NT2/D1 (cell line): Measurements from ENCODE around the gene GPT2.
"Not testable (repeated sequence)": the region's sequence is repeated elsewhere in the genome, so short reads cannot be mapped to it uniquely, and the experiment has no call there.

Source experiments
- DNase-seq: peaks from one replicate; pipeline ENCODE4 v3.0.0-alpha.2; 2011; ENCODE audit warnings: low read depth, low spot score
- H3K27me3 ChIP-seq: 2 replicates; pipeline ENCODE4 v1.6.0; 2011; ENCODE audit warnings: mild to moderate bottlenecking; ENCODE audit not compliant: insufficient read length, insufficient read depth
- H3K36me3 ChIP-seq: 2 replicates; pipeline ENCODE4 v1.6.1; 2011; ENCODE audit warnings: mild to moderate bottlenecking, low read length, mixed read lengths; ENCODE audit not compliant: insufficient read depth, insufficient read length
- H3K4me1 ChIP-seq: 2 replicates; pipeline ENCODE4 v1.5.1; 2011; ENCODE audit not compliant: insufficient read depth, insufficient read length
- H3K4me3 ChIP-seq: 2 replicates; pipeline ENCODE4 v1.5.1; 2011; ENCODE audit warnings: low read depth; ENCODE audit not compliant: insufficient read length
- H3K9ac ChIP-seq: 2 replicates; pipeline ENCODE4 v1.6.0; 2011; ENCODE audit warnings: low read depth; ENCODE audit not compliant: insufficient read length
- H3K9me3 ChIP-seq: 2 replicates; pipeline ENCODE4 v1.5.1; 2011; ENCODE audit warnings: mild to moderate bottlenecking, low read length; ENCODE audit not compliant: insufficient read depth
- SUZ12 ChIP-seq: IDR thresholded peaks from 2 replicates; pipeline ENCODE4 v1.6.1; 2011; ENCODE audit not compliant: insufficient read length, insufficient read depth; ENCODE audit errors: extremely low read depth
- YY1 ChIP-seq: IDR thresholded peaks from 2 replicates; pipeline ENCODE4 v1.6.1; 2011; ENCODE audit not compliant: insufficient read length, insufficient read depth
- ZNF274 ChIP-seq: IDR thresholded peaks from 2 replicates; pipeline ENCODE4 v1.6.1; 2011; ENCODE audit warnings: mild to moderate bottlenecking, low read depth, low read length

The GPT2 gene

DNA sequence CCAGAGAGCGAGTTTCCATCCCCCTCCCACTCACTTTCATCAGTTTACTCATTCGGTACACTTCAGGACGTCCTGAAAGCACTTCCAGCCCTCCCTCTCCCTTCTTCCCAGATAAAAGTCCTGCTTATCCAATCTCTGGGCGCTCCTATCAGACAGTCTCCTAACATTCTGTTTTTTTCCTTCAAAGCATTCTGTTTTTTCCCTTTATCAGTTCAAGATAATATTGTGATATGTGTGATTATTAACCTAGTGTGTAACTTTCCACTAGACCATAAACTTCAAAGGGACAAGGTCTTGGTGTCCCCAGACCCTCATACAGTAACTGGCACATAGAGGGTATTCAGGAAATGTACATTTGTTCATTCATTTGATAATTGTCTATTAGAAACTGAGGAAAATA, 28.8 kb upstream of the GPT2 start:
- Histone ChIP-seq H3K9ac (no peak overlapping the region), H3K4me3 (no peak overlapping the region), H3K9me3 (no peaks in the 10 kb centered on the region), H3K4me1 (no peaks in the 10 kb centered on the region), H3K27me3 (no peaks in the 10 kb centered on the region), H3K36me3 (no peaks in the 10 kb centered on the region)
- no peak for TF ChIP-seq ZNF274
- TF ChIP-seq YY1: no peak
- TF ChIP-seq SUZ12: no peak
- DNase-seq: no peak

DNA sequence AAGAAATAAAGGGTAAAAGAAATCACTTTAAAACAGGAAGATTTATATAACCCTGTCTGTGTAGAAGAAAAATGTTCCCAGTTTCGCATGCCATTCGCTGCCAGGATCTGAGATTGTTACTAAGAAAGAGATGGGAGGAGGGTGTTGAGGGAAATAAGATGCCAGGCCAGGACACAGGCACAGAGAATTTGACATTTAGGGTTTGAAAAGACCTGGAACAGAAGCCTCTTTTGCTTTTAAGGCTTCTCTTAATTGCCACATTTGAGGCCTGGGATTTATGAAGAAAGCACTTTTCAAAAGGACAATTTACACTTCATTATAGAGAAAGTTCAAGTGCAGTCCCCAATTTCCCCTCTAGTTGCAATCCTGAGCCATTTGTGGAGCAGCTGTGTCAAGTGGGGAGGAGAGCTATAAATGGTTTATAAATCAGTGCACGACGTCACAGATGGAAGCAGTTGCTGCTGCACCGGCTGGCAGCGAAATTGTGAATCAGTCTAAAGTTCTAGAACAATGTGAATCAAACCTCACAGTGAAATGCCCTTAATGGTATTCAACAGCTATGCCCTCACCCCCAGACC, 26.7 kb upstream of the GPT2 start:
- DNase-seq: no peak

DNA sequence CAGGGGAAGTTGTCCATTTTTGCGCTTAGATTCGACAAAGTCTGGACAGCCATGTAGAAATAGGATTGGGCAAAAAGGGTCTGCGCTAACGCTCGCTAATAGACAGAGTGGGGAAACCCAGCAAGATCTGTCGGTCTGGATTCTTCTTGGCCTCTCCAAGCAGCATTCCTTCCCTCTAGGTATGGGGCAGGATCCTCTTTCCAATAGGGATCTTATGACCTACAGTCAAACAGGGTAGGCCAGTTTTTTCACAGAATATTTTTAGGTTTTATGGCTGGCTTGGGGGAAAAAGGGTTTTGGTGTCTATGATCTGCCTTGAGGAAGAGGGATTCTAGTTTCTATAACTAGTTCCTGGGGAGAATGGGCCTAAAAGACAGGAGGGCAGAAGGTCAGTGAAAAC, 26.0 kb upstream of the GPT2 start:
- no peak for TF ChIP-seq SUZ12
- no peaks in the 10 kb centered on the region for H3K27me3 ChIP-seq
- H3K4me1 ChIP-seq: no peaks in the 10 kb centered on the region
- H3K4me3 ChIP-seq: no peak overlapping the region
- no peak for DNase-seq
- H3K9ac ChIP-seq: no peak overlapping the region
- peaks cover 5% of the 10 kb centered on the region; the same call in 1 of the 2 replicates for H3K9me3 ChIP-seq
- H3K36me3 ChIP-seq: no peaks in the 10 kb centered on the region

More for the DNA sequence above, 26.7 kb upstream of the GPT2 start:
- H3K36me3 ChIP-seq: no peaks in the 10 kb centered on the region
- peaks cover under 1% of the 10 kb centered on the region; the same call in 1 of the 2 replicates for H3K9me3 ChIP-seq
- no peaks in the 10 kb centered on the region for H3K27me3 ChIP-seq
- no peak overlapping the region for H3K4me3 ChIP-seq
- no peak overlapping the region for H3K9ac ChIP-seq
- no peaks in the 10 kb centered on the region for H3K4me1 ChIP-seq
- TF ChIP-seq SUZ12: no peak
- TF ChIP-seq ZNF274: no peak
- no peak for TF ChIP-seq YY1

DNA sequence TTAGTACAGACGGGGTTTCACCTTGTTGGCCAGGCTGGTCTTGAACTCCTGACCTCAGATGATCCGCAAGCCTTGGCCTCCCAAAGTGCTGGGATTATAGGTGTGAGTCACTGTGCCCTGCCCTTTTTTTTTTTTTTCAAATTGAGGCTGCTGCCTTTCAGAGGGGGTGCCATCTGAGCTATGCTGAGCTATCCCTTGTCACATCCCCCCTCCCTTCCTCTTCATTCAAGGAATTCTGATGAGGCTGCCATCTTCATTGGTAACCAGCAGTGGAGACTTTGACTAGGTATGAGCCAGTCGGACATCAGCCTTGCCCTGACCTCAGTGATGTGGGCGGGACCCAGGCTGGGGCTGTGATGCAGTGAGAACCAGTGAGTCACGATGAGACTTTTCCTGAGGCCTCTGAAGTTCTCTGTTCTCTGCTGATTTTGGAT, 24.4 kb upstream of the GPT2 start:
- DNase-seq: no peak
- Histone ChIP-seq H3K36me3 (no peaks in the 10 kb centered on the region), H3K27me3 (no peaks in the 10 kb centered on the region), H3K9ac (no peak overlapping the region), H3K4me1 (no peaks in the 10 kb centered on the region), H3K4me3 (no peak overlapping the region), H3K9me3 (peaks cover 5% of the 10 kb centered on the region; the same call in 1 of the 2 replicates)
- no peak for TF ChIP-seq SUZ12
- no peak for TF ChIP-seq YY1
- TF ChIP-seq ZNF274: no peak

DNA sequence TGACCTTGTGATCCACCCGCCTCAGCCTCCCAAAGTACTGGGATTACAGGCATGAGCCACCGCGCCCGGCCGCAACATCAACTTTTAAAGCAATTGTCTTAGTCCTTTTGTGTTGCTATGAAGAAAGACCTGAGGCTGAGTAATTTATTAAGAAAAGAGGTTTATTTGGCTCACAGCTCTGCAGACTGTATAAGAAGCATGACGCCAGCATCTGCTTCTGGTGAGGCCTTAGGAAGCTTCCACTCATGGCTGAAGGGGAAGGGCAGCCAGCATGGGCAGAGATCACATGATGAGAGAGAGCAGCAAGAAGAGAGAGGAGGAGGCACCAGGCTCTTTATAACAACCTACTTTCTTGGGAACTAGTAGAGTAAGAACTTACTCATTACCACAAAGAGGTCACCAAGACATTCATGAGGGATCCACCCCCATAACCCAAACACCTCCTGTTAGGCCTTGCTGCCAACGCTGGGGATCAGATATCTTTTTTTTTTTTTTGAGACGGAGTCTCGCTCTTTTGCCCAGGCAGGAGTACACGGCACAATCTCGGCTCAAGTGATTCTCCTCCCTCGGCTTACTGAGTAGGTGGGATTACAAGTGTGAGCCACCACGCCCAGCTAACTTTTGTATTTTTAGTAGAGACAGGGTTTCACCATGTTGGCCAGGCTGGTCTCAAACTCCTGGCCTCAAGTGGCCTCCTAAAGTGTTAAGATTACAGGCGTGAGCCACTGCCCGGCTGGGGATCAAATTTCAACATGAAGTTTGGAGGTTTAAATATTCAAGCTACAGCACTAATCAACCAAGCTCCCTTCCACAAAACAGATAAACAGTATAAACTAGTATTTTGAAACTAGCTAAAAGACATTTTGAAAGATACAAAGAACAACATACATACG, 21.4 kb upstream of the GPT2 start:
- Histone ChIP-seq H3K9me3 (peaks cover 9% of the 10 kb centered on the region; the same call in 1 of the 2 replicates), H3K4me1 (no peaks in the 10 kb centered on the region), H3K27me3 (no peaks in the 10 kb centered on the region), H3K36me3 (no peaks in the 10 kb centered on the region), H3K4me3 (no peak overlapping the region), H3K9ac (no peak overlapping the region)
- no peak for DNase-seq
- TF ChIP-seq ZNF274 (no peak), YY1 (no peak), SUZ12 (no peak)

DNA sequence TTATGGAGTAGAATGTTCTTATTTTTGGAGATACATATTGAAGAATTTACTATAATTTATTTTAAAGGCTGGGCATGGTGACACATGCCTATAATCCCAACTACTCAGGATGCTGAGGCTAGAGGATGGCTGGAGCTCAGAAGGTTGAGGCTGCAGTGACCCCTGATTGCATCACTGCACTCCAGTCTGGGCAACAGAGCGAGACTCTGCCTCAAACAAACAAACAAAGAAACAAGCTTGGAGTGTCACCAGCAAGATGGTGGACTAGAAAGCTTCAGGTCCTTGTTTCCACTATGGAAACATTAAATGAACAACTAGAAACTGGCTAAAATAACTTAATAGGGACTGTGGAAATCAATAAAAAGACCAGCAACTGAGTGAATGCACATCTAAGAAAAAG, 17.9 kb upstream of the GPT2 start:
- H3K4me3 ChIP-seq: no peak overlapping the region
- no peak for DNase-seq
- H3K9ac ChIP-seq: no peak overlapping the region
- H3K9me3 ChIP-seq: peaks cover 15% of the 10 kb centered on the region; the same call in 1 of the 2 replicates
- no peak for TF ChIP-seq ZNF274
- TF ChIP-seq YY1: no peak
- TF ChIP-seq SUZ12: no peak
- no peaks in the 10 kb centered on the region for H3K36me3 ChIP-seq
- H3K27me3 ChIP-seq: no peaks in the 10 kb centered on the region
- peaks cover 7% of the 10 kb centered on the region for H3K4me1 ChIP-seq

DNA sequence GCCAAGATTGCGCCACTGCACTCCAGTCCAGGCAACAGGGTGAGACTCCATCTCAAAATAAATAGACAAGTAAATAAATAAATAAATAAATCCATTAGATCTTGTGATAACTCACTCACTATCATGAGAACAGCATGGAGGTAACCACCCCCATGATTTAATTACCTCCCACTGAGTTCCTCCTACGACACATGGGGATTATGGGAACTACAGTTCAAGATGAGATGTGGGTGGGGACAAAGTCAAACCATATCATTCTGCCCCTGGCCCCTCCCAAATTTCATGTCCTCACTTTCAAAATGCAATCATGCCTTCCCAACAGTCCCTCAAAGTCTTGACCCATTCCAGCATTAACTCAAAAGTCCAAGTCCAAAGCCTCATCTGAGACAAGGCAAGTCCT, 16.7 kb upstream of the GPT2 start:
- not testable (repeated sequence) for DNase-seq, H3K4me1 ChIP-seq, H3K36me3 ChIP-seq, H3K9ac ChIP-seq, H3K27me3 ChIP-seq, H3K4me3 ChIP-seq
- peaks cover 14% of the 10 kb centered on the region; the same call in 1 of the 2 replicates for H3K9me3 ChIP-seq

DNA sequence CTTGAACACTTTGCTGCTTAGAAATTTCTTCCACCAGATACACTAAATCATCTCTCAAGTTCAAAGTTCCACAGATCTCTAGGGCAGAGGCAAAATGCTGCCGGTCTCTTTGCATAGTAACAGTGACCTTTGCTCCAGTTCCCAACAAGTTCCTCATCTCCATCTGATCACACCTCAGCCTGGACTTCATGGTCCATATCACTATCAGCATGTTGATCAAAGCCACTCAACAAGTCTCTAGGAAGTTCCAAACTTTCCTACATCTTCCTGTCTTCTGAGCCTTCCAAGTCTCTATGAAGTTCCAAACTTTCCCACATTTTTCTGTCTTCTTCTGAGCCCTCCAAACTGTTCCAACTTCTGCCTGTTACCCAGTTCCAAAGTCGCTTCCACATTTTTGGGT, 15.3 kb upstream of the GPT2 start:
- H3K4me1 ChIP-seq, H3K27me3 ChIP-seq, DNase-seq, H3K4me3 ChIP-seq, H3K9ac ChIP-seq, H3K9me3 ChIP-seq, H3K36me3 ChIP-seq: not testable (repeated sequence)
